Fibroblast of skin of scalp (primary cell): ENCODE data around the gene ABCB9. TPM values are rescaled to one million over a fixed set of nuclear protein-coding genes. Genes with fewer than 3 reads are reported as not detected.
"Not testable (repeated sequence)": the region's sequence is repeated elsewhere in the genome, so short reads cannot be mapped to it uniquely, and the experiment has no call there.

ENCODE experiments used
- DNase-seq: peaks from one replicate; pipeline ENCODE4 v3.0.0-alpha.2; 2013
- polyA plus RNA-seq, 2 experiments: library from polyadenylated mRNA; unstranded; fragments of 120-200 nt; gene quantifications; one replicate each; pipeline ENCODE4 v1.2.1, GENCODE V29; 2013; ENCODE audit not compliant: insufficient read length in 2 of 2

The ABCB9 gene
- 8.7 TPM for polyA plus RNA-seq (2013, experiment 1 of 2; ENCODE audit: insufficient read length)
- polyA plus RNA-seq (2013, experiment 2 of 2; ENCODE audit: insufficient read length) = 7.0 TPM

DNA sequence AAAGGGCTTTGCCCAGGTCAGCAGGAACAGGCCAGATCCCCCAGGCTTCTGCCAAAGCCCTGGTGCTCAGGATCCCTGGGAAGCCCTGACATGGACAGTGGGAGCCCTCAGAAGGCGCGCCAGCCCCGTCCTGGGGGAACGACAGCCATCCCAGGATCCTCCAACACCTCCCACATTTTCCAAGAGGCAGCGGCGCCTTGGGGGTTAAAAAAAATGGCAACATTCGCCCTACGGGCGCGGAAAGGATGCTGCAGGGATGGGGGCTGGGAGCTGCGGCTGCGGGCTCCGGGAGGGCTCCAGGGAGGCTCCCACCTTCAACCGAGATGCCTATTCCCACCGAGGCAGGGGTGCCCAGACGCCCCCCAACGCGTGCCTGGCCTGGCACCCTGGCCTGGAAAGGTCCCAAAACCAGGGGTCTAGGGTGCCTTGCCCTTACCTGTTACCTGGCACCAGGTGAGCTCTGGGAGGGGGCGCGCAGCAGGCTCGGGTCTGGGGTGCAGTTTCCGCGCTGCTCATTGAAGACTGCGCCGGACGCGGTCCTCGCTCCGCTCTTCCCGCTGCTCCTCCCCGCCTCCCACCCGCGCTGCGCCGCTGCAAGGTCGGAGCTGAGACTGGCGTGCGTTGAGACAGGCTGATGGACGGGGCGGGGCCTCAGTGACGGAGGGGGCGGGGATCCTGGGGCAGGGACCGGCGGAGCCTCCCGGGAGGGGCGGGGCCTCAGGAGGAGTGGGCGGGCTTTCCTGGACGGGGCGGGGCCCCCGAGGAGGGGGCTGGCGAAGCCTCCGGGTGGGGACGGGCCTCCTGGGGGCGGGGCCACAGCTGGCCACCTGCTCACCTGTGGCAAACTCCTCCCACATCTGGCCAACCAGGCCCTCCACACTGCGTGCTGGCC, at the start of gene ABCB9:
Gene ABCB9 (minus strand): TSS at position 613 of the 892 bp plus-strand sequence. CDS start 6,228 bp downstream, outside the sequence.
- DNase-seq = peak; percentile 91

DNA sequence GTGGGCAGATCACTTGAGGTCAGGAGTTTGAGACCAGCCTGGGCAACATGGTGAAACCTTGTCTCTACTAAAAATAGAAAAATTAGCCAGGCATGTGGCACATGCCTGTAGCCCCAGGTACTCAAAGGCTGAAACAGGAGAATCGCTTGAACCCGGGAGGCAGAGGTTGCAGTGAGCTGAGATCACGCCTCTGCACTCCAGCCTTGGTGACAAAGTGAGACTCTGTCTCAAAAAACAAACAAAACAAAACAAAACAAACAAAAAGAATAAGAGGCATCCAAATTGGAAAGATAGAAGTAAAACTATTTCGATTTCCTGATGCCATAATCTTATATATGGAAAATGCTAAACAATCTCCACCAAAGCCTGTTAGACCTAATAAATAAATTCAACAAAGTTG, 48.2 kb upstream of the ABCB9 start:
- DNase-seq = not testable (repeated sequence)

DNA sequence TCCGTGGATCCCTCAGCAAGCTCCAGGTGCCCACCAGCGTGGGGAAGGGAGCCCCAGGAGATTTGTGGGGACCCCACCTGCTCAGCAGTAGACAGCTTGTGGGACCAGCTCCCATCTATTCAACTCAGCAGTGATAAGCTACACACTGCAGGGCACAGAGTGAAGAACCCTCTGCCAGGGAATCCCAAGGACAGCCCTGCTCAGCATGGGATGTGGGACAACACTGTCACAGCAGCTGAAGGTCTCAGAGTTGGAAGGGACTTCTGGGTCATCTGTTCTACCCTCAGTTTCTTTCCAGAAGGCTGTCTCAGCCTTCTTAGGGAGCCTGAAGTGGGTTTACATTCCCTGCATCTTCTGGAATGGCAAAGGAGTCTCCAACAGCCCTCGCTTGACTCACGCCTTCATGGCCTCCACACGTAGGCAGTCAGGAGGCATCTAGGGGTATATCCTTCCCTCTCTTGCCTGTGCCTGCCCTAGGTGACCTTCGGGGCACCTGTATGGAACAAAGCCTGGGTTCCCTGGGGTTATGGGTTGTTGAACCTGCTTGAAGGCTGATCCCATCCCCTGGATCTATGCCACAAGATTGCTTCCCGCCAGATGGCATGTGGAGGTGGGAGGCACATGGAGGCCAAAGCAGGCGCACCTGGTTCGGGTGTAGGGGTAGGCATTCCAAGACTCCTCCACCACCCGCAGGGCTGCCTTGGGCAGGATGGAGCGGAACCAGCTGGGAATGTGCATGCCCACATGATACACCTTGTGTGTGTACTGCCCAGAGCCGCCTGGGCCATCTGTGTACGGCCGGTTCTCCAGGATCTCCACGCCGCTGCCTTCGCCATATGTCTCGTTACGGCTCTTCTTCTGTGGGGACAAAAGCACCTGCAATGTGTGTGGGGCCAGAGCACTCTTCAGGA, 47.2 kb upstream of the ABCB9 start:
- no peak for DNase-seq

DNA sequence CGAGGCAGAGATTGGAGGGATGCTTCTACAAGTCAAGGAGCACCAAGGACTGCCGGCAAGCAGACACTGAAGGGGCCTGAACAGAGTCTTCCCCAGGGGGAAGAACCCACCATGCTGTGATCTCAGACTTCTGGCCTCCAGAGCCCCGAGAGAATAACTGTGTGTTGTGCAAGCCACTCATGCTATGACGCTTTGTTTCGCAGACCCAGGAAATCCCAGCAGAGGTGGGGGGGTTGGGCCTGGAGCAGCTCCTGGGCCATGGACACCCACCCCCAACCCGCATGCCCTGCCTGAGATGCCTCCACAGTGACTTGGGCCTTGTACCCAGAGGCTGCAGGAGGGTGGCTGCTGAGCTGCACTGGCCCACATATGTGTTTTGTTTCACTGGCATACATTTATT, 45.4 kb upstream of the ABCB9 start:
- no peak for DNase-seq

DNA sequence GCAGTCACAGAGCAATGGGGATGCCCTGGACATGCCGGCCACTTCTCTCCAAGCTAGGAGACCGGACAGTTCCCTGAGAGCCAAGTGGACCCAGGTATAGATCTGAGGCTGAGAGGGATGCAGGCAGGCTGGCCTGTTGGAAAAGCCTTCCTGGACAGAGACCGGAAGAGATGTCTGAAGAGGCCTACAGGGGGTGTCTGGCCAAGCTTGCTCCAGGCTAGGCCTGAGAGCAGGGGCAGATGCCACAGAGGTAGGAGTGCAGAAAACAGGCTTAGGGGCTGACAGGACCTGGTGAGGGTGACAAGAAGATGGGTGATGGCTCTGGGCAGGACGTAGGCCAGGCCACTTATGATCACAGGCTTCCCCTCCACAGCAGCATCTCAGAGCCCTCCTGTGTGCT, 44.4 kb upstream of the ABCB9 start:
- DNase-seq = no peak

DNA sequence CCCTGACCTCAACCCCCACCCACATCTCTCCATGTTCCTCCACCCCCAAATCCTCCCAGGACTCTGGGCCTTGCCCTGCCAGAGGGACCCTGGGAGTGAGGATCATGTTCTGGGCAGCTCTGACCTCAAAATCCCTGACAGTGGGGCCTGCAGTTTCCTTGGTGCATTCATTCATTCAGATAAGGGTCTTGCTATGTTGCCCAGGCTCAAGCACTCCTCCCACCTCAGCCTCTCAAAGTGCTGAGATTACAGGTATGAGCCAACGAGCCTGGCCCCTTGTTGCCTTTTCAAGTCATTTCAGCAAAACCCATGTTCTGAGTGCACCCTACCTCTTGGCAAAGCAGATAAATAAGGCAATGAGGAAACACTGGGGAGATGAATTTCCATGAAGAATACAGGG, 43.8 kb upstream of the ABCB9 start:
- DNase-seq = no peak

DNA sequence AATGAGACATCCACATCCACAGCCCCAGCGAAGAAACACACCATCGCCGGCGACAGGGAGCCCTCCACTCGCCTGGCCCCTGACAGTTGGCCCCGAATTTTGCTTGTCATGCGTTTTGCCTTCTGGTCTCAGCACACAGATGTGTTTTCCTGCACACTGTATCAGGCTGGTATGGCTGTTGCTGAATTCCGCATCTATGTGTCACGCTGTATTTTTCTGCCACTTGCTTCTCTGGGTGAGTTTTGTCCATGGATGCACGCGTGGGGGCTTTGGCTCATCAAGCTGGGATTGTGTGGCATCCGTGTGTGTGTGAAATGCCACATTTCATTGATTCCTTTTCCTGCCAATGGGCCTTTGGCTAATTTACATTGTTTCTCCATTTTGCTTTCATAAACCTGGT, 40.7 kb upstream of the ABCB9 start:
- DNase-seq = peak; percentile 33

DNA sequence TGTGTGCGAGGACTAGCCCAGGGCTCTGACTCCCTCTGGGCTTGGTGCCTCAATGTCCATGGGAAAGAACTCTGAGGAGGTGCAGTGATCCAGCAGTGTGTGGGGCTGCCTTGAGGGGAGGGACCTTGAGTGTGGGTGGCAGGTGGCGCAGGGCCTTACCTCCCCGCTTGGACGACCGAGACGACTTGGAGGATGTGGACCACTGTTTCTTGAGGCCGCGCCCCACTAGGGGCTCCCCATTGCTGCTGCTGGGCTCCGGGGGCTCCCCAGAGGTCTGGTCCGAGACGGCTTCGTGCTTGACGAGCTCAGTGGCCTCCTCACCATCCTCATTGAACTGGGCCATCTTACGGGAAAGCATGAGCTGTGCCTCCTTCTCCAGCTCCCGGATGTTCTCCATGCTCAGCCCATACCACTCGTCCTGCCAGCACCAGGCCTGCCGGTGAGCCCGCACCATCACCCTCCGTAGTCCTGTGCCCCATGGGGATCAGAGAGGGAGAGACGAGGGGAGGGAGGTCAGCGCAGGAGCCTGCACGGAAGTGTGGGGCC, 38.9 kb upstream of the ABCB9 start:
- no peak for DNase-seq

DNA sequence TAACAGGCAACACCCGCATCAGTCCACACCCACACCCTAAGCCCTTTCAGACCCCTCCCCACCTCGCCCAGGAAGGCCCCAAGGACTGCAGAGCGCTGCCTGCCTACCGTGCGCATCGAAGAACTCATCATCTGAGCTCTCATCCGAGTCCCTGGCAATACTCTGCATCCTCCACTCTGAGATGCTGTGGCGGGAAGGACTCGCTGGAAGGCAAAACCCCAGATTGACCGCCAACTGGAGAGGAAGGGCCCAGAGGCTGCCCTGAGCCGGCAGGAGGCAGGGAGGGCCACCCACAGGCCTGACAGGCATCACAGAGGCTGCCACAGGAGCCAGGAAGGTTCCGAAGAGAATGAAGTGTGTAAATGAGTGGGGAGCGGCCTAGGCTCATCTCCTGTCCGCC, 38.0 kb upstream of the ABCB9 start:
- no peak for DNase-seq

DNA sequence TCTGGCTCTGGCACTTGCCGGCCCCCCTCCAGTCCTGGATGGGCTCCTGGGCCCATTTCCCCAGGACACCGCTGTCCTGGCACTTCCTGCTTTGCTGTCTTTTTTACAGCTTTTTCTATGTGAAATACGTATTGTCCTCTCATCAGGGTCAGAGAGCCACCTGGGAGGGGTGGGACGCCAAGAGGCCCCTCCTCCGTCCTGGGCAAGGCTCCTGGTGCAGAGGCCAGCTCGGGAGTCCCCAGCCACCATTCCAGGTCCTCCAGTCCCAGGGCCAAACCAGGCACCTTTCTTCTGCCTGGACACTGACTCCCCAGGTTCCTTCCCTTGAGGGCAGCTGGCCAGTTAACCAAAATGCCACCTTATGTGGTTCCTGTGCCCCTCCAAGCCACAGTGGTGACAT, 37.0 kb upstream of the ABCB9 start:
- no peak for DNase-seq

DNA sequence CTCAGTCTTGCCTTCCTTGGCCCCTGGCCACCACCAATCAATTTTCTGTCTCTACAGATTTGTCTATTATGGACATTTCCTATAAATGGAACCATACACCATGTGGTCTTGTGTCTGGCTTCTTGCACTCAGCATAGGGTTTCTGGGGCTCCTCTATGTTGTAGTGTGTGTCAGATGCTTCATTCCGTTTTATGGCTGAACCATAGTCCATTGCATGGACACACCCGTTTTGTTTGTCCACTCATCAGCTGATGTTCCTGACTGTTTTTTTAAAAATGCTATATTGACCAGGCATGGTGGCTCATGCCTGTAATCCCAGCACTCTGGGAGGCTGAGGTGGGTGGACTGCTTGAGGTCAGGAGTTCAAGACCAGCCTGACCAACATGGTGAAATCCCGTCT, 35.2 kb upstream of the ABCB9 start:
- no peak for DNase-seq

DNA sequence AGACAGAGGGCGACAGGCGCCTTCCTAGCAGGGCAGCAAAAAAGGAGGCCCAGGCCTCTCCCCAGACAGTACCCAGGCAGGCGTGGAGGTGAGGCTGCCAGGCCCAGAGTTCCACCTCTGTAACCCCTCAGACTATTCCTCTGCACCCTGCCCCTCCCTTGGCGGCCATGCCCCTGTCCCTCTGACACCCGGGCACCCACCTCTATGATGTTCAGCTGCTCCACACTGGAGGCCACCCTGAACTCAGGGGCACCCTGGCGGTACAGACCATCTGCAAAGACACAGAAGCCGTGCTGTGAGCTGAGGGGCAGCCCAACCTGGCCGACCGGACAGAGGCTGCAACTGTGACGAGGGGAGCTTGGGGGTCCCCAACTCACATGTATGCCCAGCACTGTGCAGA, 34.3 kb upstream of the ABCB9 start:
- DNase-seq = no peak

DNA sequence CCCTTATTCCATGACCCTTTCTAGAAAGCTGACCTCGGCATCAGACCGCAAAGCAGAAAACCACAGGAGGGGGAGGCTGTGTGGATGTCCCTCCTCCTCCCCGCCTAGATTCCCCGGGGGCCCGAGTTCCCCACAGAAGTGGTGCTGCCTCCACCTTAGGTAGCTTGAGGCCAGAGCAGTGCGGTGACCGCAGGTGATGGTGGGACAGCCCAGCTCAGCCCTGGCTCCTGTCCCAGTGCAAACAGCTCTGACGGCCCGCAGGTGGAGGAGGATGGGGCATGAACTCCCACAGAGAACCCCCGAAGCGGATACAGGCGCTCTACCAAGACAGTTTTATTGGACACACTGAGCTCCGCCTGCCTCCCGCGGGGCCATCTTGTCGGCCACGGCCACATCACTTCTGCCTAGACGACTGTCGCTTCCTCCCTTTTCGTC, 33.7 kb upstream of the ABCB9 start:
- no peak for DNase-seq

DNA sequence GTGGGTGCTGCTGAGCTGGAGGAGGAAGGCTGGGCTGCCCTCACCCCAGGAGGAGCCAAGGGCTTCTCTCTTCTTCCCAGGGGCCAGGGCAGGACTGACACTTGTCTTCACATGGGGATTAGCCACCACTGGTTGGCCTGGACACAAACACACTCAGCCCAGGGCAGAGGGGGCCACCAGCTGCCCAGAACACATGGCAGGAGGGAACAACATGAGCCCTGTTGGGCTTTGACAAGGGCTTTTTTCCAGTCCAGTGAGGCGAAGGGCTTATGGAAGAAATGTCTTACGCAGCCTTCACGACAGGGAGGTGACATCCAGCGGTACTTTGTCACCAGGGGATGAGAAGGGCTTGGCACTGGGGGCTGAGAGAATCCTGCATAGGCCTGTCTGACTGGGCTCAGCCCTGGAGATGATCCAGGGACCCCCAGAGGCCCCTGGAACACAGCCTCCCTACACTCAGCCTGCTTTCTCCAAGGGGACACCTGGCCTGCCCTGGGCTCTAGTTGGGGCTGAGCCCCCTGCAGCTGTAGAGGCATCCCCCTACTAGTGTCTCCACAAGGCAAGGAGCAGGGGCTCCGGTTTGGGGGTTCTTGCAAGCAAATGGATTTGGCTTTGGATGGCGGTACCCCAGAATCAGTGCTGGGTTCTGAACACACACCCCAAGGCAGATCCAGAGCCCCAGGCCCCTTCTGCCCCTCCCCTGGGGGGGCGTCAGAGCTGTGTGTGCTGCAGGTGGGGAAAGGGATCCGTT, 33.1 kb upstream of the ABCB9 start:
- DNase-seq = no peak

DNA sequence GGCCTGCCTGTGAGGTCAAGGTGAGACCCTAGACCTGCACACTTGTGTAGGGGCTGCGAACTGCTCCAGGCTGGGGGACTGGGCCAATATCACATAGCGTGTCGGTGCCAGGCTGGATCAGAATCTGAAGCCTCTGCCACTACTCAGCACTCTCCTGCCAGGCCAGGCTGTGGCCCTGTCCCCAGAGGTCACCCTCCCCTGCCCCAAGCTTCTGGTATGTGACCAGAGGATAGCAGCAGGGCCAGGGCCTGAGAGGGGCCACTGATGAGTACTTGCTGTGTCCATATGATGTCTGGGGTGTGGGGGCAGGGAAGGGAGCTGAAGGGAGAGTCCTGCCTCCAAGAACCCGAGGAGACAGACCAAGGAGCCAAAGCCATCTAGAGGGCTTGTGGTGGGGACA, 32.1 kb upstream of the ABCB9 start:
- DNase-seq = no peak

DNA sequence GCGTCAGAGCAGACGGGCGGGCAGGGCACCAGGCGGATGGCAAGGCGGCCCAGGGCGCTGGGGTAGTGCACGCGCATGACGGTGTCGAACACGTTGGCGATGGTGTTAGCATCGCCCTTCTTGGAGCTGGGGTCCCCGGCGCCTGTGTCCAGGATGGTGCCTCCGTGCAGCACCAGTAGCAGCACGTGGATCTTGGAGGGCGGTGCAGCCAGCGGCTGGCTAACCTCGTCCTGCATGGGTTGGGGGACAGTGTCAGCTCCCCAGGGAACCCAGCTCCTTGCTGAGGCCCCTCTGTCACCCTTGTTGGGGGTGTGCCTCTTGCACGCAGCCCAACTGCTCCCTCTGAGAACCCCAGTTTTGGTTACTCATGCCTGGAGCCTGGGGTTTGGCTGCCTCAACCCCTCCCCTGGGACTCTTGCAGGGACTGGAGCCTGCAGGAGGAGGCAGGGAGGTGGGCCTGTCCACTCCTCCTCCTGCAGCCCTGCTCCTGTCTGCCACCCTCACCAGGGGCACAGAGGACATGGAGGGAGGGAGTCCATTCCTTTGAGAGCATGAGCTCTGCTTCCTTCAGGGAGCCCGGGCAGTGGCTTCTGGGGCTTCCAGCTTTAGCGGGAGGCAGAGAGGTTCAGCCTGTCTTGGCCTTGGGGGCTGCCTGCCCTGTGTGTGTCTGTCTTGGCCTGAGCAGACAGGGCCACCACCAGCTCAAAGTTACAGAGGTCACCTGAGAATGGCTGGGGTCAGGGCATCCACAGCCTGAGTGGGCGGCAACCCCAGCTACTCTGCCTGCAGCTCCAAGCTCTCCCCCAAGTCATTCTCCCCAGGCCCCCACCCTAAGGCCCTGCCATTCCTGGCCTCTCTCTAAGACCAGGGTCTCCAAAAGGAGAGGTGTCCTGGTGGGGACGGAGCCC, 31.3 kb upstream of the ABCB9 start:
- no peak for DNase-seq

DNA sequence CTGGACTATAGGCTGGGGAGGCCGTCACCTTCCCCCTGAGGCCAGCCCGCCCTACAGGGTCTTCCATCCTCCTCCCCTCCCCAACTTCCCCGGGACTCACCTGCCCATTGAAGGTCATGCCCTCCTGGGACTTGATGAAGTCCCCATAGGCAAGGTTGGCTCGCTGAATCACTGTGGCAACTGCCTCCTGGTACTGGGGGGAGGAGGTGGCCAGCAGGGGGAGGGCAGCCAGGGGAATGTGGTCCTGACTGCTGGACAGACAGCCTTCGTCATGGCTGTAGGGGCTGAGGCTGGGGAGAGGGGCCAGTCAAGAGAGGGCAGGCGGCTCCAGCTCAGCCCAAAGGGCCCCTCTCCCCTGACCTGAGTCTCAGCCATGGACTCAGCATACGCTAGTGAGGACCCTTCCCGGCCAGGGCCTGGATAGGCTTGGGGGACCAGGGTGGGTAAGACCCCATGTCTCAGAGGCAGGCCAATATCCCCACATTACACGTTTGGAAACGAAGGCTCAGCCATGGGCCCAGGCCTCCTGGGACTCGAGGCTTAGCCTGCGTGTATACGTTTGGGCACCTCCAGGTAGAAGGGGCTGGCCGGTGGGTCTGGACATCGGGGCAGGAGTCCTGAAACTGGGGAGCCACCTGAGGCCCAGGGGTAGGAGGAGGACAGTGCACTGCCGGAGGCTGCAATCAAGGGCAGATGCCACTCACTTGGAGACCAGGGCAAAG, 30.5 kb upstream of the ABCB9 start:
- DNase-seq = no peak

DNA sequence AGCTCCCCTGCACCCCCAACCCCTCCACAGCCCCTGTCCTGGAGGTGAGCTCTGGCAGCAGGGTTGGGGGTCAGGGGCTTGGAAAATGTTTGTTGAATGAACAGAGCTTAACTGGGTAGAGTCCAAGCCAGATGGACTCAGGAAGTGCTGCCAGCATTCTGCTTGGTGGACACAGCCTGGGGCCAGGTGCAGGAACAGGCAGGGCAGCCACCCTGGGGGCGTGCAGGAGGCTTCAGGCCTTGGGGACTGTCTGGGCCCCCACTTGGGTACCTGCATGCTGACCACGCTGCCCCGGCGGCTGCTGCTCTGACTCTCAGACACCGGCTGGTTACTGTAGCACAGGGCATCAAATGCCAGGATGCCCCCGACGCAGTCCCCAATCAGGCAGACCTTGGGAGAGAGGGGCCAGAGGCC, 29.9 kb upstream of the ABCB9 start:
- DNase-seq = no peak

DNA sequence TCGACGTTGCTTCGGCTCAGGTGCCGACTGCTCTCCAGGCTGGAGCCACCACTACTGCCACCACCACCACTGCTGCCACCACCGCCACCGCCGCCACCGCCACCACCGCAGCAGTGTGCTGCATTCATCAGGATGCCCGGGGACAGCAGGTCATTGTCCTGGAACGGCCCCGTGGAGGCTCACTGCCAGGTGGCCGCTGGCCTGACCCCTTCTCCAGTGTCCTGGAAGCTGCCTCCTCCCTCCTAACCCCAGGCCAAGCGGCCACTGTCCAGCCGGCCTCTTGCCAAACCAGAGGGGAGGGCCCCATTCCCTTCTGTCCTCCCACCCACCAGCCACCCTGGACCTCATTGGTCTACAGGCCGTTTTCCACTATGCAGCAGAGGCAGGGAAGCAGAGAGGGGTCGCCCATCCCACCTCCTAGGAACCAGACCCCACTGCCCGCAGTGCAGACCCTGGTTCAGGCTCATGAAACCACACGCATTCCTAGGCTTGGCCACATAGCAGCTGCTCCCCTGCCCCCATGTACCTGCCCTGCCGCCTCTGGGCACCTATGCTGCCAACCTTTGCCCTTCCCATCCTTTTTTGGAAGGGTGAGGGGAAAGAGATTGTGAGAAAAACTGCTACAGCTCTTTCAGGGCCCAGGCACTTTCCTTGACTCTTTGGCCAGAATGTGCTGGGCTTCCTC, 29.4 kb upstream of the ABCB9 start:
- no peak for DNase-seq
